Measurements from ENCODE around the gene AMER1.

Gene AMER1

DNA sequence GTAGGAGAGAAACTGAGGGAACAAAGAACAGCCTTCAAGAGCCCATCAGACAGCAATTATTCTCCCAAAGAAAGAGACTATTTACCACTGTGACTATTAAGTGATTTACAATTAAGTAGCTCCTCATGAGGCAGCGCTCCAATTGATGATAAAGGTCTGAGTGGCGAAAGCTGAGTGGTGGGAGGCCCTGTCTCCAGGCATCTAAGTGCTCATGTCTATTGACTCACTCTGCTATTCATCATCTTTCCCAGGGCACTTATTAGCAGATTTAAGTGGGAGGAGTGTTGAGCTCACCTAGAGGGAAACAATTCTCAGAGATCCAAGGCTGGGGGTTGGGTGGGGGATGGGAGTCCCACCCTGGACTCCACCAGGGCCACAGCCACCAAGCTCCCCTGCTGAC lies 23.3 kb downstream of the AMER1 start:
- DNase-seq, result no peak

GRCh38 chrX:64176876-64177275 lies 28.6 kb downstream of the AMER1 start:
- no peak for DNase-seq

GRCh38 chrX:64169988-64170387 lies 35.5 kb downstream of the AMER1 start:
- DNase-seq, result no peak

DNA sequence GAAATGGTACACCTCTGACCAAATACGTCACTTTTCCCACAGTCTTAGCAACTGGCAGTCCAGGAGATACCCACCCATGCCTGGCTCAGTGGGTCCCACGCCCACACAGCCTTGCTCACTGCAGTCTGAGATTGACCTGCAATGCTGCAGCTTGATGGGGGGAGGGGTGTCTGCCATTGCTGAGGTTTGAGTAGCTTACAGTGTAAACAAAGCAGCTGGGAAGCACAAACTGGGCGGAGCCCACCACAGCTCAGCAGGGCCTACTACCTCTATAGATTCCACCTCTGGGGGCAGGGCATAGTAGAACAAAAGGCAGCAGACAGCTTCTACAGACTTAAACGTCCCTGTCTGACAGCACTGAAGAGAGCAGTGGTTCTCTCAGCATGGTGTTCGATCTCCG lies 52.7 kb downstream of the AMER1 start:
- DNase-seq, result no peak

DNA sequence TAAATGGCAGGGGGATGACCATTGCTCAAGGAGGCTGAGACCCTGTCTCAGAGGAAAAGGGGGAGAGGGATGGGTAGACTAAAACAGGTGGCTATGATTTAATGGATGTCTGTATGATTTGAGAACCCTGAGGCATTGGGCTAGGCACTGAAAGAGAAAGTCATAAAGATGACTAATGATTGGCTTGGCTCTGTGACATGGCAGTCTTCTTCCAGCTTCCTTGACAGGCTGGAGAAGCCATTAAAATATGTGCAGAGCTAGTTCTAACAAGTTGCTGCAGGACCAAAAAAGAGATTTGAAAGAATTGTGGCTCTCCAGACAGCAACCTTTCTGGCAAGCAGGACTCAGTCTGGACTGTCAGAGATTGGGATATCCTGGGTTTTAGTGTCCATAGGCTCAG lies 53.6 kb downstream of the AMER1 start:
- DNase-seq, result no peak

GRCh38 chrX:64150775-64151174 lies 54.7 kb downstream of the AMER1 start:
- no peak for DNase-seq

All from GDM1 (cell line).